GM20000 (cell line): ENCODE results near the gene FYTTD1.

ENCODE experiments used
- DNase-seq: peaks from one replicate; pipeline ENCODE4 v3.0.0; 2012; ENCODE audit warnings: low spot score
- TF ChIP-seq, protein P1 (sequence below): IDR thresholded peaks from 2 replicates; pipeline ENCODE4 v1.5.1; 2012; ENCODE audit warnings: mild to moderate bottlenecking, control low read depth; ENCODE audit errors: extremely low read depth, missing control alignments

Gene FYTTD1

DNA sequence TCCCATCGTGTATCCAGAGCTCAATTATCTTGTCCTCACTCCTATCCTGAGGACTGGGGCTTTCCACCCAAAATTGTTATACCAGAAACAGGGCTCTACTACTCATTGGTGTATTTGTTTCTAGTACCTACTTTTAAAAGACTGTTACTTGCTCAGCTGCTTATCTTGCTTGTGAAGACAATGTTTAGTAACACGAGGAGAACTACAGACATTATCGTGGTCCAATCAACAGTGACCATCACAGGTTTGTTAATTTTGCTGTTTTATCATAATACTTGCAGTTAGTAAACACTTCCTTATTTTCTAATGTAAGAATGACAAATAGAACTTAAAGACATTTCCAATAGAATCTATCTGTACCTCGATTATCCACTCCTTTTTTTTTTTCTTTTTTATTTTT lies 54.8 kb downstream of the FYTTD1 start:
- DNase-seq = no peak
- TF ChIP-seq, protein P1, sequence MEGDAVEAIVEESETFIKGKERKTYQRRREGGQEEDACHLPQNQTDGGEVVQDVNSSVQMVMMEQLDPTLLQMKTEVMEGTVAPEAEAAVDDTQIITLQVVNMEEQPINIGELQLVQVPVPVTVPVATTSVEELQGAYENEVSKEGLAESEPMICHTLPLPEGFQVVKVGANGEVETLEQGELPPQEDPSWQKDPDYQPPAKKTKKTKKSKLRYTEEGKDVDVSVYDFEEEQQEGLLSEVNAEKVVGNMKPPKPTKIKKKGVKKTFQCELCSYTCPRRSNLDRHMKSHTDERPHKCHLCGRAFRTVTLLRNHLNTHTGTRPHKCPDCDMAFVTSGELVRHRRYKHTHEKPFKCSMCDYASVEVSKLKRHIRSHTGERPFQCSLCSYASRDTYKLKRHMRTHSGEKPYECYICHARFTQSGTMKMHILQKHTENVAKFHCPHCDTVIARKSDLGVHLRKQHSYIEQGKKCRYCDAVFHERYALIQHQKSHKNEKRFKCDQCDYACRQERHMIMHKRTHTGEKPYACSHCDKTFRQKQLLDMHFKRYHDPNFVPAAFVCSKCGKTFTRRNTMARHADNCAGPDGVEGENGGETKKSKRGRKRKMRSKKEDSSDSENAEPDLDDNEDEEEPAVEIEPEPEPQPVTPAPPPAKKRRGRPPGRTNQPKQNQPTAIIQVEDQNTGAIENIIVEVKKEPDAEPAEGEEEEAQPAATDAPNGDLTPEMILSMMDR = no peak

DNA sequence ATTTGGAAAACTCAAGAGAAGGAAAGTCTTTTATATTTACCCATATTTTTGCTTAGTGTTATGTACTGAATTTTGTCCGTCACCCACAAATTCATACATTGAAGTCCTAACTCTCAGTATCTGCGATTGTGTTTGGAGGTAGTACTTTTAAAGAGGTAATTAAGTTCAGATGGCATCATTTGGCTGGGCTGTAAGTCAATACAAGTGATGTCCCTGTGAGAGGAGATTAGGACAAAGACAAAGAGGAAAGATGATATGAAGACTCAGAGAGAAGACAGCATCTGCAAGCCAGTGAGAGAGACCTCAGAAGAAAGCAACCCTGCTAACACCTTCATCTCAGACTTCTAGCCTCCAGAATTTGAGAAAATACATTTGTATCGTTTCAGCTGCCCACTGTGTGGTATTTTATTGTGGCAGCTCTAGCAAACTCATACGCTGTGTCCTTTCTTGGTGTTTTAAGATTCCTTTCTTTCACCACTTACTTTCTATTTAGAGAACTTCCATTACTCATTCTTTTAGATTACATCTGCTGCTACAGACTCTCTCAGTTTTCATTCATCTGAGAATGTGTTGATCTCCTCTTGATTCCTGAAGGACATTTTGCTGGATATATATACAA lies 58.4 kb downstream of the FYTTD1 start:
- TF ChIP-seq, protein P1 = no peak
- DNase-seq = no peak

DNA sequence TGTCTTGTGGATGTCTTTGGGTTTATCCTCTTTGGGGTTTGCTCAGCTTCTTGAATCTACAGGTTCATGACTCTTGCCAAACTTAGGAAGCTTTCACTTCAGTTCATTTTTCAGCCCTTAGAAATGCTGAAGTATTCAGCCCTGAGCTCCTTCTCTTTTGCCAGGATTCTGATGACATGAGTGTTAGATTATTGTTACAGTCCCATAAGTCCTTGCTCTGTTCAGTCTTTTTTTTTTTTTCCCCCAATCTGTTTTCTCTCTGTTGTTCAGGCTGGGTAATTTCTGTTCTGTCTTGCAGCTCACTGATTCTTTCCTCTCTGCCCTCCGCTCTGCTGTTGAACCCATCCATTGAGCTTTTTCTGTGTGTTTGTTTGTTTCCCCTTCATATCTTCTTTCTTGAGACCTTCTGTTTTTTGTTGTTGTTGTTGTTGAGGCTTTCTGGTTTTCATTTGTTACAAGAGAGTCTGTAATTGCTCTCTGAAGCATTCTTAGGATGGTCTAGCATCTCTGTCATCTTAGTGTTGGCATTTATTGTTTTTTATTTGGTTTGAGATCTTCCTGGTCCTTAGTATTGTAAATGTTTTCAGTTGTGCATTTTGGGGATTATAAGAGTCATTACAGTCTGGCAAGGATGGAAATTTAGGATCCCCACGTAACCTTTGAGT lies 59.8 kb downstream of the FYTTD1 start:
- TF ChIP-seq, protein P1 = no peak
- DNase-seq = no peak

DNA sequence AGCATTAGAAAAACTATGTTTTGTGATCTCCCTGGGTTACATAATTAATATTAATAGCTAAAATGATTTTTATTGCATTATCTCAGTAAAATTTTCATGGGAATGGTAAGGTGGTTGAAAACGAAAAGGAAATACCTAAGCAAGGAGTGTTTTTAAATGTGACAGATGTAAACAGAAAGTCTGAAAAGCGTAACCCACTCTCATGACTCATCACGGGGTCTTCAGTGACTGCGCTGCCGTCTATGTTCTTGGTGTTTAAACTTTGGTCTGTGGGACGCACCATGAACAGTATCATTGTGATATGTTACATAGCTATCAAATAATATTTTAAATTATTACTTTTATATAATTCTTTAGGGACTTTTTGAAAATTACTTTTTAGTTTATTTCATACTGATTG lies 61.2 kb downstream of the FYTTD1 start:
- TF ChIP-seq, protein P1 = no peak
- DNase-seq = no peak

DNA sequence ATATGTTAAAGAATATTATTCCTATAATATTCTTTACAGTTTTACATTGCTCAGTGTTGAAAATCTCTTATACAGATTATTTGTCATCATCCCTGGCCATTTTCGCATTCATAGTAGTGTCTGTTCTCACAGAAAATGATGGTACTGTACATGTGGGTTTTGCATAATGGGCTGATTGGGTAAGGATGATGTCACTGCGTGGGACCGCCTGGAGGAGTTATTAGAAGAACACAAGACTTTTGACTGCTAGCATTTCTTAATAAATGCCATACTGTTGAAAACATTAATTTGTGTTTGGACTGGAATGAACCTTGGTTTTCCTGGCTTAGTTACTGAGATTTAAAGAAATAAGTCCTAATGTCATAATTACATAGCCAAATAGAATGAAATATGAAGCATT lies 61.7 kb downstream of the FYTTD1 start:
- DNase-seq = no peak
- TF ChIP-seq, protein P1 = no peak

DNA sequence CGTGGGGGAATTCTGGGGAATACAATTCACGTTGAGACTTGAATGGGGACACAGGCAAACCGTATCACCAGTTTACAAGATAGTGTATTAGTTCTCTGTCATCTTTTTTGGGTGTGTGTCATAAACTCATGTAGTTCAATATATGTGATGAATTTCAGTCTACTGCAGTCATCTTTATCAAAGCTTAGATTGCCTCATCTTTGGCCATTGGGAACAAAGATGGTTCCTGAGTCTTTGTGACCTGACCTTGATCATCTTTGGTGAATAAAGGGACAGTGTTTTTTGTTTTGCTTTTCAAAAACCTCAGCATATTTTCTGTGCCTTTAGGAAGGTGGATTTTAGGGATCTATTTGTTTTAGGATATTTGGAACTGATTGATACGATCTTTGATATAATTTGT lies 64.7 kb downstream of the FYTTD1 start:
- no peak for DNase-seq
- TF ChIP-seq, protein P1 = no peak

DNA sequence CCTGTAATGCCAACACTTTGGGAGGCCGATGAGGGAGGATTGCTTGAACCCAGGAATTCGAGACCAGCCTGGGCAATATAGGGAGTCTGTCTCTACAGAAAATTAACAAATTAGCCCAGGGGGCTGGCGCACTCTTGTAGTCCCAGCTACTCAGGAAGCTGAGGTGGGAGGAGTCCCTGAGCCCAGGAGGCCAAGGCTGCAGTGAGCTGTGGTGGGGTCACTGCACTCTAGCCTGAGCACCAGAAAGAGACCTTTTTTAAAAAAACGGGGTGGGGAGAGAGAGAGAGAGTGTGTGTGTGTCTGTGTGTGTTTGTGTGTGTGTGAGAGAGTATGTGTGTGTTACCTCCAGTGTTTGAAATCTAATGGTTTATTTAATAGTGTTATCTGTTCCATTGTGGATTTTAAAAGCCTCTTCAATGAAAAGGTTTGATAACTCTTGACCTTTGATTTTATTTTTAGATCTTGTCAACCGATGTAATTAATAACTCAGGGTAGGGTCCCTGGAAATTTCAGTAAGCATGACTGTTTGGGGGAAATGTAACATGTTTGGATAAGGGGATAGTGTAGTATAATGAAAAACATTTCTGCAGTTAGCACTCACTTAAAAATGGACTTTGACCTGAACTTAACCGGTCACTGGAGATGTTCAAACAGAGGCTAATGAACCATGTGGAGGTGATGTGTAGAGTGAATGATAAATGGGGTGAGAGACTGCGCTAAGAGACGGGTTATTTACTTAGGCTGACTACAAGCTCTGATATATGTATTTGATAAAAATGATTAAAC lies 71.1 kb downstream of the FYTTD1 start:
- no peak for DNase-seq
- TF ChIP-seq, protein P1 = no peak
